Lung microvascular endothelial cell (primary cell): ENCODE measurements around the gene KLK10. TPM values are rescaled to one million over a fixed set of nuclear protein-coding genes. Genes with fewer than 3 reads are reported as not detected.

Experiments used
- DNase-seq, 2 donors: peaks; one replicate each; pipeline versions ENCODE4 v3.0.0 to v3.0.0-alpha.2; 2010; ENCODE audit warnings: low read depth in 2 of 2
- total RNA-seq: library from RNA; depleted of rRNA; stranded (reverse); fragments of >200 nt; gene quantifications from 2 replicates; pipeline ENCODE4 v1.2.1, GENCODE V29; 2014

The KLK10 gene
- total RNA-seq, 1 donor from 2014 or later, result not detected

DNA sequence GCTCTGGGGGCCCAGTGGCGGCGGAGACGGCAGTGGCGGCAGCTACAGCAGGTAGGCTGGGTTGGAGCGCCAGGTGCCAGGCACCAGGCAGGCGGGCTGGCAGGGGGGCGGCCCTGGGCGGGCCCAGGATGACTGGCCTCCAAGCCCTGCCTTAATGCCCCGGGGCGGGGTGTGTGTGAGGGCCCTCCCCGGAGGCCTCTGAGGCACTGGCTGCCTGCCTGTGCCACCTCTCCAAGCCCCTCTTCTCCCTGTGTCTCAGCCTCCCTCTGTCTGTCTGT is 7.0 kb upstream of the KLK10 start, which contains the start of gene KLK11:
KLK11 (minus strand) TSS at position 63 of the 278 bp plus-strand sequence. CDS start 985 bp downstream, outside the sequence.
- no peak for DNase-seq

DNA sequence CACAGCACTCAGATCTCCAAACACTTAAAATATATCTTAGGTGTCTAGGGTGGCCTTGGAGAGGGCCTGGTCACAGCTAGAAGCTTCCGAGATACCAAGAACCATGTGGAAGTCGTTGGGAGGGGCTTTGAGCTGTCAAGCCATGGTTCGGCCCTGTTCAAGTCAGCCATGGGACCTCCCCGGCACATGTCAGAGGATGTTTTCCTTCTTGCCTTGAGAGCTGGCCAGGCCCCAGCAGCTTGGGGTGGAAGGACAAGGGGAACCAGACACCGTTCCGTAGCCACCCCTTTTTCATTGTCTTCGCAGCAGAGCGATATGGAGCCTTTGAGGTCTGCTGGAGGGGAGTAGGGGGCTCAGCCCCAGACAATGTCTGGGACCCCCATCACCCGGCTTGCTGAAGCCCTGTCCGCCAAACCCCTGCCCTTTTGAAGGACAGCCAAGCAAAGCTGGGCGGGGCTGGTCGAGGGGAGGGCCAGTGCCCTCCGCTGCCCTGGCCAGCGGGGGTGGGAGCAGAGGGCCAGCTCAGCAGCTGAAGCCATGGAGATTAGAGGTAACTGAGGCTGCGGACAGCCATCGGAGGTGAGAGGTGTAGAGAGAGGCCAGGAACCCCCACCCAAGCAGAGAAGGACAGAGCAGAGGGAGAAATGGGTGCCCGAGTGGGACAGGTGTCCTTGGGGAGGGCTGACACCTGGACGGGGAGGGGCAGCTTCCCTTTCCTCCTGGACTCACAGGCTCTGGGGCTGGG is 6.5 kb upstream of the KLK10 start:
- DNase-seq, result no peak

DNA sequence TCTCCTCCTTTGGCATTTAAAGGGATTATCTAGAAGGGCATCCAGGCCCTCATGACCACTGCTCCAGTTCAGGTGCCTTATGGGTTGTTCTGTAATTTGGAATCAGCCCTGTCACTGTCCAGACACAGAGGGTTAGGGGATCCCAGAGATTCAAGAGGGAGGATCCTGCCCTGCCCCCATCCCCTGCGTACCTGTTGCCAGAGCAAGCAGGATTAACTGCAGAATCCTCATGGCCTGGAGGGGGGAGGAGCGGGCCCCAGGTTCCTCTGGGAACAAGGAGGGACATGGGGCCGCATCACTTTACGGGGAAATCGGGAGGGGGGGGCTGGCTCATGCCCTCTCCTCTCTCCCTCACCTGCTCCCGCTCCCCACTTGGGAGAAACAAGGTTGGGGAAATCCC is 5.9 kb upstream of the KLK10 start:
- no peak for DNase-seq

DNA sequence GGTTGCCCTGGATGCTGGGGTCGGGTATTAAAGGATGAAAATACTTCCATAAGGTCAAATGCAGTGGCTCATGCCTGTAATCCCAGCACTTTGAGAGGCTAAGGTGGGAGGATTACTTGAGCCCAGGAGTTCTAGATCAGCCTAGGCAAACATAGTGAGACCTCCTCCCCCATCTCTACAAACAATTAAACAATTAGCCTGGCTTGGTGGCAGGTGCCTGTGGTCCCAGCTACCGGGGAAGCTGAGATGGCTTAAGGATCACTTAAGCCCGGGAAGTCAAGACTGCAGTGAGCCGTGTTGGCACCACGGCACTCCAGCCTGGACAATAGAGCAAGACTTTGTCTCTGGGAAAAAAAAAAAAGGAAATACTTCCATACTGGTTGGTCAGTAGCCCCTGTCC is 5.4 kb upstream of the KLK10 start:
- DNase-seq, result no peak

DNA sequence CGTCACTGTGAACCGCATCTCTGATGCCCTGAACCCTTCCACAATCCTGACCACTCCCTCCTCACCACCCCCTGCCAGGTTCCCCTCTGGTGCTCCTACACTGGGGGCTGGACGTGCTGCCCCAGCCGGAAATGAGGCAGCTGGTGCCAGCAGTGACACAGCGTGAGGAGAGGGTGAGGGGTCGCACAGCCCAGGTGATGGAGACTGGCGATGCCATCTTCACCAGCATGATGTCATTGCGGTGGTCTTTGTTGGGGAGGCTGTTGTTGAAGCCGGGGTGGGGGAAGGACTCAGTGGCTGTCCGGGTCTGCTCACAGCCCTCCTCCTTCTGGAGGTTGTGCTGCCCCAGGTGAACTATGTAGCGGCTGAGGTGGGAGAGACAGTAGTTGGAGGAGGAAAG is 4.4 kb upstream of the KLK10 start:
- DNase-seq, result no peak

DNA sequence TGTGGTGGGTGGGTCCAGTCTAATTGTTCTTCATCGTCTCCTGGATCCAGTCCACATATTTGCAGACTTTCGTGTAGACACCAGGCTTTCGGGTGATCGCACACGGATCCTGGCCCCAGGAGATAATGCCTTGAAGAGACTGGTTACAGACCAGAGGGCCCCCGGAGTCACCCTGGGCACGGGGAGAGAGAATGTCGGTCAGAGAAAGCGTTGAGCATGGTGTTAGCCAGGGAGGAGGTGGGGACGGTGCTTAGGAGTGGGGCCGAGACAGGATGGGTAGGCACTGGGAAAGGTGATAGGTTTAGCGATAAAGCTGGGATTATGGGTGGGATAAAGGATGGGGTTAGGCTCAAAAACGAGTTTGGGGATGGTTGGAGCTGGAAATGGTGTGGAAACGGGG is 3.0 kb upstream of the KLK10 start:
- no peak for DNase-seq

DNA sequence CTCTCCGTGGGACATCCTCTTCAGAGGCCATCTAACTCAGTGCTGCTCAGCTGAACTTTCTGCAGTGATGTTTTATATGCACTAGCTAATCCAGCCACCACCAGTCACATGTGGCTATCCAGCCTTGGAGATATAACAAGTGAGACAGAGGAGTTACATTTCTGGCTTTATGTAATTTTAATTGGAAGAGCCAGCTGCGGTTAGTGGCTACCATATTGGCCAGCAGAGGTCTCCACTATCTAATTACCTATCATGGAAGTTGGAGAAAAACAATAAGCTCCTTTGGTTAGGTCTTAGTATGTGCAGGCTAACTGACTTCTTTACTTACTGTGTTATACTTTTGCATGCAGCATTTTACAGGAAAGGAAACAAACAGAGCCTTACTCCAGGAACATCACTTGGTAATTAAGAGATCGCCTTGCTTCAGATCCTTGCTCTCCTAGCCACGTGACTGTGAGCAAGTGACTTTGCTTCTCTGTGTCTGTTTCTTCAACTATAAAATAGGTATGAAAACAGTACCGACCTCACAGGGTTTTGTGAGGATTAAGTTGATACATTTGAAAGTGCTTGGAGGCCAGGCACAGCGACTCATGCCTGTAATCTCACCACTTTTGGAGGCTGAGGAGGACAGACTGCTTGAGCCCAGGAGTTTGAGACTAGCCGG is 1.6 kb upstream of the KLK10 start:
- peak; percentile 60 to 63 for DNase-seq

DNA sequence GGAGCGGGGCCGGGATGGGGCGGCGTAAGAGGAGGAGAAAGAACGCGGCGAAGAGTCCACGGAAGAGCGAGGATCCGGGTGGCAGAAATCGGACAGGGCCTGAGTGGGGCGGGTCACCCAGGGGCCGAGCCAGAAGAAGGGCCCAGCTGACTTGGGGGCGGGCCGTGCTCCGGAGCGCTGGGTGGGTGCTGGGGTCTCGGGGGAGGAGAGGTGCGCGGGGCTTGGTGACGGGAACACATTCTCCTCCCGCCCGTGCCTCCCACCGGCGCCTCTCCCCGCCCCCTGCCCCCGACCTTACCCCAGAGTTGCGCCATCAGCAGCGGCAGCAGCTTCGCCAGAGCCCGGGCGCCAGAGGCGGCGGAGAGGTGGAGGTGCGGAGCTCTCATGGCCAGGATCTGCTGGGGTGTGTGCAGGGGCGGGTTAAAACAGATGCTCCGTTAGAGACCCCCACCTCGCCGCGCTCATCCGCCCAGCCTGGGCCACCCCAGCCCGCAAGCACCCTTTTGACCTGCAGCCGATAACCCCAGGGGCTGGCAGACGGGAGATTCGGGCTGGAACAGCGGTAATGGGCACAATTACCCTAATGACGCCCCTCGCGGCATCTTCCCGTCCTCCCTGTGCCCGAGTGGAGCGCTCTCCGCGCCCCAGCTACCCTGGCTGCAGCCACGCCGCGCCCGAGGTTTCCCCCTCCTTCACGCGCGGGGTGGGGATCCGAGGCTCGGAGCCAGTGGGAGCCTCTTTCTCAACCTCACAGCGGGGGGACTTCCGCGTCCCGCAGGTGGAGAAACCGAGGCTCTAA is 565 bp downstream of the KLK10 start:
- DNase-seq, result no peak

DNA sequence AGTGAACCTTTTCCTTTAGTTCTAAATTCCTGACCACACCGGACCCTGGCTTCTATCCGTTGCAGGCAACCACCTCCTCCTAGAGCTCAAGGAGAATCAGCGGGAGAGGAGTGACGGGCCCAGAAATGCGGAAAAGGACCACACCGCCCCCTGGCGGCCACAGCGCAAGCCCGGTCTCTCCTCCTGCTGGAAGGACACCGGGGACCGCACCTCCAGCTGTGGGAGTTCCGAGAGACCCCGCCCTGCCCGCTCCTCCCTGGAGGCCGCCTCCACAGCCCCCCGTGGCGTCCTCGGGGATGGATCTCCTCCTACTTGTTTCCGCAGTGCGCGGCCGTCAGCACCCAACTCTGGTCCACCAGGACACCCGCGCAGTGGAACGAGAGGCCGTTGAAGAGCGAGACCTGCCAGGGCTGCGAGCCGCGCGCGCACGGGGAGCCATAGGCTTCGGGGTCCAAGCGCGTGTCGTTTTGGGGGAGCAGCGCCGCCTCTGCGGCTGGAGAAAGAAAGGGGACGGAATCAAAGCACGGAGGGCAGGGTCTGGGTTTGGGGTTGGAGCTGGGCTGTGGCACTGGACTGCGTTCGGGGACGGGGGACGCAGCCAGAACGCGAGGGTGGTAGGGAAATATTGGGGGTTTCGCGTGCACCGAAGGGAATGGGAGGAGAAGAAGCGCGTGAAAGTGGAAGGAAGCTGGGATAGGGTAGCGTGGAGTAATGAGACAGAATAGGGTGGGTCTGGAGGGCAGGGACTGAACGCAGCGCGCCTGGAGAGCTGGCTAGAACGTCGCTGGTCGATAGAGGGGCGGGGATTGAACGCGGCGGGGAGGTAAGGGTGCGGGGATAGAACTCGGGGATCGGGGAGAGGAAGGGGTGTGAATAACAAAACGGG is 2.5 kb downstream of the KLK10 start:
- DNase-seq, result peak; percentile 38 to 48

DNA sequence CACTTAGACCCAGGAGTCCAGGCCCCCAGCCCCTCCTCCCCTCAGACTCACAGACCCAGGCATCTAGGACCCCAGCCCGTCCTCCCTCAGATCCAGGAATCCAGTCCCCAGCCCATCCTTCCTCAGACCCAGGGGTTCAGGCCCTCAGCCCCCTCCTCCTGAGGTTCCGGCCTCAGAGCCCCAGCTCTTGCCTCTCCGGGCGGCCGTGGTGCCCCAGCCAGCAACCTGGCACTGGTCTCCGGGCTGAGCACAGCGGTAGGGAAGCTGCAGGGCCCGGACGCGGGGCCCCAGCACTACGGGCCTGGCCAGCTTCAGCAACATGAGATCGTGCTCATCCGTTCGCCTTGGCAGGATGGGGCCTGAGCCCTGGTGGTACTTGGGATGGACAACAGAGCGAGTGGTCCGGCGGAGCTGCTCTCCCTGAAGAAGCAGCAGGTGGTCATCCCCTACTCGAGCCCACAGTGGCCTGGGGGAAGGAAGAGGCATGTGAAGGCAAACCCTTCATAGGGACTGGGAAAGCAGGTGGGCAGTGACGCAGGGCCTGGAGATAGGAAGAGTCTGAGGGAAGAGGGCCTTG is 3.7 kb downstream of the KLK10 start:
- DNase-seq, result no peak

DNA sequence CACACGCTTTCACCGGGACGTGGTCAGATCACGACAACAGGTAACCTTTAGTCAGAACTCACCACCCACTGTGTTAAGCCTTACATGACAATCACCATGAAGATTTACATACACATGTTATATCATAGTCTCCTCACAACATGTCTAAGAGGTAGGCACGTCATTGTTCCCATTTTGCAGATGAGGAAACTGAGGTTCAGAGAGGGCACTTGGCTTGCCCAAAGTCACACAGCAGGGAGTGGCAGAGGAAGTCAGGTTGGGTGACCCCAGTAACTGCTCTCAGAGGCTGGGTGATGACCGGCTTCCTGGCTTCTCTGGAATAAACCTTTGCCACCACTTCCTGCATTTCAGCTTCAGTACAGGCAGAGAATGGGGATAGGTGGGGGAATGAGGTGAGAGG is 5.3 kb downstream of the KLK10 start:
- no peak for DNase-seq

DNA sequence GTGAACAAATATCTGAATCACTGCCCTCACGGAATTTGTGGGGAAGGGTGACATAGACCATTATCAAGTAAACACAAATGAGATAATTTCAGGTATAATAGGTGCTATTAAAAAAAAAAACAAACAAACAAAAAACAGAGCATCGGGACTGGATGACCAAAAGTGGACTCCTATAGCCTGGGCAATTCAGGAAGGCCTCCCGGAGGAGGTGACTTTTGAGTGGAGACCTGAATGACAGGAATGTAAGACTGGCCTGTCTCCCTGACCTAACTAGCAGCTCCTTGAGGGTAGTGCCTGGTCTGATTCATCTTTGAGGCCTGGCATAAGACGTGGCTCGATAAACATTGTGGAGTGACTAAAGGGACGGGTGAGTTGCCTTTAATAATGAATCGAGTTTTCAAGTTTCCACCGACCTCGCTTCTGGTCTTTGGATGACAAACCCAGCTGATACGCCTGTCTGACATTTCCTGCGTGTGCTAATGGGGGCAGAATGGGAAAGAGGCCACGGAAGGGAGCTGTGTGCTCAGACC is 6.8 kb downstream of the KLK10 start:
- no peak for DNase-seq

DNA sequence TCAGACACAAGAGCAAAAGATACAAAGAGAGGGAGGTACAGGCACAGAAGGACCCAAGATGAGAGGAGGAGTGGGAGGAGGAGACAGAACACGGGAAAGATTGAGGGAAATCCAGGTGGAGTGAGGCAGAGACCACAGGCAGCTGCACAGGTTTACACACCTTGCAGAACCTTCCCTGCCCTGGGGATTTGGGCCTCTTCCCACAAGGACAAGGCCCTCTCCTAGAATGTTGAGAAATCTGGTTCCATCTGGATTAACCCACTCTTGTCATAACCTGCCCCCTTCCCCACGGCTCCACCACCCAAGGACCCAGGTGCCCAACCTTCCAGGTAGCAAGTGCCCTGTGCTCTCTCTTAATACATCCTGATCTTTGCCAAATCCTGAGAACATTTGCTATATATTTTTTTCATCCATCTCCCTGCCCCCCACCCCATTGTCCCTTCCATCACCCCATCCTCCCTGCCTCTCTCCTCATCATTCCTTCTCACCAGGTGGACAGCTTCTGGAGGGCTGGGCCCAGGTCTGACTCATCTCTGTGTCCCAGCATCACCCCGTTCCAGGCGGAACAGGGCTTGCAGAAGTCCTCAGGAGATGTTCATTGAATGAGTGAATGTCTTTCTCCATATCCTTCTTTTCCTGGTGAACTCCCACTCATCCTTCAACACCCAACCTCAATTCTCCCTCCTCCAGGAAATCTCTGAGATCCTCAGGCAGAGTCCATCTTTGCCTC is 9.3 kb downstream of the KLK10 start:
- no peak for DNase-seq

DNA sequence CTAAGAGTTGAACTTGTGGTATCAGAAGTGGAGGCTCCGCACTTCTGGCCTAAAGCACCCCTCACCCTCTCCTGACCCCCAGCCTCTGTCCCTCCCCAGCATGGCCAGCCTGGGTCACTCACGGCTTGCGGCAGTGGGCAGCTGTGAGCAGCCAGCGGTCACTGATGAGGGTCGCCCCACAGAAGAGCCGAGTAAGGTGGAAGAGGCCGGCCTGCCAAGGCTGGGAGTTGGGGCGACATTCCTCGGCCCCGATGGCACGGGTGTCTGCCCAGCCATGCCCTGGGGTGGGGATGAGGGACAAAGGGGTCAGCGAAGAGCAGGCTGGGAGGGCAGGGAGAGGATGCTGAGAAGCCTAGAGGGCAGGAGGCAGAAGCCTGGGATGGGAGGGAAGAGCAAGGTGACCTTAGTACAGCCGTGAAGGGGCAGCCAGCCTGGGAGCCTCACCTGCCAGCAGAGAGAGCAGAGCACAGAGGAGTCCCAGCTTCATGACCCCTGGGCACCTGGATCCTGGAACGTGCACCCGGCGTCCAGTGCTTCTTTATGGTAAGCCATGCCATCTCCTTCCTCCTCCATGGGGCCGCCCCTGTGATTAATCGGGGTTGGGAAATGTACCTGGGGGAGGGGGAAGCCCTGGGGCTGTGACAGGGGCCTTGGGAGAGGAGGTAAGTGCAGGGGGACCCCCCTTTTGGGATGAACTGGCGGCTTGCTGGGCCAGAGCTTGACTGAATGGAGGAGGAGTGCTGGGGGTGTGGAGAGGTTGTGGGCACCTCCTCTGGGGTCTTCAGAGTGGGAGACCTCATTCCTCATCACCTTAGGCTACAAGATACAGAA is 10.2 kb downstream of the KLK10 start:
- DNase-seq, result no peak

DNA sequence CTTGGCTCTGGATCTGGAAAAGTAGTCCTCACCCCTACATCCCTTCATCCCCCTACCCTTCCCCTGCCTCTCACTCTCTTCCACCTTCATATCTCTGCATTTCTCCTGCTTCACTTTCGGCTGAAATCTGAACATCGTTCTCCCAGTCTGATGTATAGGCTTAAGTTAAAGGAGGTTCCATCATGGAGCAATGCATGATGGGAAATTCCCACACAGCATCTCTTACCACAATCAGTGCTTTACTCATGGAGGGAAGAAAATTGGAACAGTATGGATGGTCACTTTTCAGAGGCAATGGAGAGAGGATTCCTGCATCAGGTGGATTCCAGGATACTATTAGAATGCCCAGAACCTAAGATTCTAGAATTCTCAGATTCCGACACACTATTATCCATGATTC is 12.0 kb downstream of the KLK10 start:
- DNase-seq, result no peak

DNA sequence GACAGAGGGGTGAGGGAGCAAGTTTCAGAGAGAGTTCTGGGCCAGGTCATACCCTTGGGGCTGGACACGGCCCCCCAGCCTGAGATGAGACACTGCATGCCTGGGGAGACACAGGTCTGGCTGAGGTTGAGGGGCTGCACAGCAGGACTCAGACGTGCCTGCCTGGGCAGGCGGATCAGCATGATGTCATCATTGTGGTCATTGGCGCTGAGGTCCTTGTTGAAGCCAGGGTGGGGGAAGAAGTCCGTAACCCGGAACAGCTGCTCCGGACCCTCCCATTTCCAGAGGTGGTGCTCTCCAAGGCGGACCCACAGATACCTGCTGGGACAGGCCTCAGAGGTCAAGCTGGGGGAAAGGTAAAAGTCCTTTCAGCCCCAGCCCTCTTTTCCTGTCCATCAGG is 13.1 kb downstream of the KLK10 start:
- no peak for DNase-seq

DNA sequence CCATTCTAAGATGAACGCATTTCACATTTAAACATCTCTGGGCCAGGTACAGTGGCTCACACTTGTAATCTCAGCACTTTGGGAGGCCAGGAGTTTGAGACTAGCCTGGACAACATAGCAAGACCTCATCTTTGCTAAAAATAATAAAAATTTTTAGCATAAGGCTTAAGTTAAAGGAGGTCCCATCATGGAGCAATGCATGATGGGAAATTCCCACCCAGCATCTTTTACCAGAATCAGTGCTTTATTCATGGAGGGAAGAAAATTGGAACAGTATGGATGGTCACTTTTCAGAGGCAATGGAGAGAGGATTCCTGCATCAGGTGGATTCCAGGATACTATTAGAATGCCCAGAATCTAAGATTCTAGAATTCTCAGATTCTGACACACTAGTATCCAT is 14.3 kb downstream of the KLK10 start:
- no peak for DNase-seq

DNA sequence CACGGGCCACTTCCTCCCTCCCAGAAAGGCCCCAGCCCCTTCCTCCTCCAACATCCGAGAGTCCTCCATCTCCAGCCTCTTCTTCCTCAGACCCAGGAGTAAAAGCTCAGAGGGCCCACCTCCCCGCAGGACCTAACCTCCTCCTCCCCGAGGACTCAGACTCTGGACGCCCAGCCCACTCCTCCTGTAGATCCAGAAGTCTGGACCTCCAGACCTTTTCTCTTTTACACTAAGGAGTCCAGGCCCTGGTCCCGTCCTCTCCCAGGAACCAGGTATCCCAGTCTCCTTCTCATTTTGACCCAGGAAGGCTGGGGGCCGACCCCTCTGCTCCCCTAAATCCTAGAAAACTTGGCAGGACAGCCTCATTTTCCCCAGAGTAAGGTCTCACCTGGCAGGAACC is 16.2 kb downstream of the KLK10 start:
- no peak for DNase-seq

DNA sequence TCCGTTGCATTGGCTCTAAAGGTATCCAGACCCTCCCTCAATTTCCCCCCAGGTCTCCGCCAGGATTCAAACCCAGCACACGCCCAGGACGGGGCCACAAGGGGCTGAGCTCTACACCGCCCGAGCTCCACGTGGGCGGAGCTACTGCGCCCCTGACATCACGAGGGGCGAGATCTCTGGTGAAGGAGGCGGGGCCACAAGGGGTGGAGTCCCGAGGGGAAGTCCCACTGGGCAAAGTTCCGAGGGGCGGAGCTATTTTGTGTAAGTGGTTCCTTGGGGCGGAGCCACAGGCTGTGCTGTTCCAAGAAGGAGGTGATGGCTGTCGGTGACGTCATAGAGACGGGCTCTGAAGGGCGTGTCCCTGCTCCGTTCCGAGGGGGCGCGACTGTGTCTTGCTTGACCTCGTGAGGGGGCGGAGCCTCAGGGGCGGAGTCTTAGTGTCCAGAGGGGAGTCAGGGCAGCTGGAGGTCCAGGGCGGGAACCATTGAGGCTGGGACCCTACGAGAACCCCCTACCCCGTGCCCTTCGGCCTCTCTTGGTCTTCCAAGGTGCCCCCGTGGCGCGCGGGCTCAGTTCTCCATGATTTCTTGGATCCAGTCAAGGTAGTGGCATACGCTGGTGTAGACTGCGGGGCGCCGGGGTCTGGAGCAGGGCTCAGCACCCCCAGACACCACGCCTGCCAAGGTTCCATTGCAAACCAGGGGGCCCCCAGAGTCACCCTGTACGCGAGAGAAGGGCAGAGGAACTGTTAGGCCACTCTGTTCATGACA is 16.8 kb downstream of the KLK10 start:
- DNase-seq, result peak in 1 of 2 donors; percentile 26
